Measurements from ENCODE around the gene IL1RN. TPM values are rescaled to one million over a fixed set of nuclear protein-coding genes. Genes with fewer than 3 reads are reported as not detected.

The IL1RN gene
- polyA plus RNA-seq, 1 donor (not counting 4 experiments of a cell fraction or from before 2014, with no cell fraction given) = 128 TPM

DNA sequence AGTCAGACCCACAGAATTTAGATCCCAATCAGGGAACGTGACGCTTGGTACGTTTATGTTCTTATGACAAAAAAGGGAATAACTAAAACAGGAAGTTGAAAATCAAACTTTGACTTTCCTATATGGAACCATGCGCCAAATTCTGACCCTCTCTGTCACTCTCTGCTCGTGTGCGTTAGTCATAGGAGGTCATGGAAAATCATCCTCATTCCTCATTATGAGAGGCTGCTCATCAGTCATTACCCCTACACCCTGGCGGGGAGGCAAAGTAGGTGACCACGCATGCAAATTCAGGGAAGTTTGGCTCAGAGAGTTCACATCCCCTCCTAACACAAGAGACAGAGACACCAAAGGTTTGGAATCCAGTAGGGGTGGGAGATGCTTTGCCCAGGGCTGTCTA lies 44.1 kb upstream of the IL1RN start:
- no peaks in the 10 kb centered on the region for H3K27me3 ChIP-seq (ENCODE audit: control insufficient read depth, extremely low read depth, insufficient read depth, low read length)
- H3K9ac ChIP-seq (ENCODE audit: control insufficient read depth, extremely low read depth, insufficient read depth, low read length) = no peak overlapping the region
- H3K36me3 ChIP-seq (ENCODE audit: control insufficient read depth in 2 of 2, extremely low read depth in 1 of 2, insufficient read depth in 2 of 2, low read length in 2 of 2) = no peaks in the 10 kb centered on the region
- H4K20me1 ChIP-seq (ENCODE audit: control insufficient read depth, extremely low read depth, insufficient read depth, low read length) = no peaks in the 10 kb centered on the region
- DNase-seq (ENCODE audit: low read depth, low spot score) = no peak
- H3K4me1 ChIP-seq (ENCODE audit: control insufficient read depth, extremely low read depth, insufficient read depth, low read length) = peaks cover 41% of the 10 kb centered on the region
- H3K79me2 ChIP-seq (ENCODE audit: control insufficient read depth, insufficient read depth, low read length) = no peaks in the 10 kb centered on the region
- no peaks in the 10 kb centered on the region for H3K9me3 ChIP-seq (ENCODE audit: control insufficient read depth, low read depth, low read length)
- dilution Hi-C loops (cut with MboI; ENCODE audit: extremely low pct_ligation_motif_present, low sequenced_read_pairs) = no loop called here
- peaks cover 3% of the 10 kb centered on the region for H3K9me1 ChIP-seq (ENCODE audit: control insufficient read depth, extremely low read depth, insufficient read depth, low read length)
- H3K4me3 ChIP-seq (ENCODE audit: control insufficient read depth in 2 of 3, extremely low read depth in 1 of 3, insufficient read depth in 2 of 3, low read depth in 1 of 3, low read length in 3 of 3) = no peak overlapping the region
- no peak for FAIRE-seq
- H3K27ac ChIP-seq (ENCODE audit: control insufficient read depth, insufficient read depth, low read length) = no peak overlapping the region
- TF ChIP-seq, protein P1, sequence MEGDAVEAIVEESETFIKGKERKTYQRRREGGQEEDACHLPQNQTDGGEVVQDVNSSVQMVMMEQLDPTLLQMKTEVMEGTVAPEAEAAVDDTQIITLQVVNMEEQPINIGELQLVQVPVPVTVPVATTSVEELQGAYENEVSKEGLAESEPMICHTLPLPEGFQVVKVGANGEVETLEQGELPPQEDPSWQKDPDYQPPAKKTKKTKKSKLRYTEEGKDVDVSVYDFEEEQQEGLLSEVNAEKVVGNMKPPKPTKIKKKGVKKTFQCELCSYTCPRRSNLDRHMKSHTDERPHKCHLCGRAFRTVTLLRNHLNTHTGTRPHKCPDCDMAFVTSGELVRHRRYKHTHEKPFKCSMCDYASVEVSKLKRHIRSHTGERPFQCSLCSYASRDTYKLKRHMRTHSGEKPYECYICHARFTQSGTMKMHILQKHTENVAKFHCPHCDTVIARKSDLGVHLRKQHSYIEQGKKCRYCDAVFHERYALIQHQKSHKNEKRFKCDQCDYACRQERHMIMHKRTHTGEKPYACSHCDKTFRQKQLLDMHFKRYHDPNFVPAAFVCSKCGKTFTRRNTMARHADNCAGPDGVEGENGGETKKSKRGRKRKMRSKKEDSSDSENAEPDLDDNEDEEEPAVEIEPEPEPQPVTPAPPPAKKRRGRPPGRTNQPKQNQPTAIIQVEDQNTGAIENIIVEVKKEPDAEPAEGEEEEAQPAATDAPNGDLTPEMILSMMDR (optimal IDR thresholded peaks at IDR 0.05 in 1 of 3, IDR thresholded peaks at IDR 0.05 in 1 of 3, conservative IDR thresholded peaks at IDR 0.05 in 1 of 3; ENCODE audit: extremely low read depth in 1 of 3, insufficient read depth in 2 of 3, low read length in 3 of 3) = no peak
- no peak for TF ChIP-seq EZH2 (IDR thresholded peaks at IDR 0.05; ENCODE audit: low read length)
- no peak overlapping the region for H3K4me2 ChIP-seq (ENCODE audit: control insufficient read depth, extremely low read depth, insufficient read depth, low read depth, low read length)
- H2AFZ ChIP-seq (ENCODE audit: control insufficient read depth, low read length) = no peak overlapping the region

DNA sequence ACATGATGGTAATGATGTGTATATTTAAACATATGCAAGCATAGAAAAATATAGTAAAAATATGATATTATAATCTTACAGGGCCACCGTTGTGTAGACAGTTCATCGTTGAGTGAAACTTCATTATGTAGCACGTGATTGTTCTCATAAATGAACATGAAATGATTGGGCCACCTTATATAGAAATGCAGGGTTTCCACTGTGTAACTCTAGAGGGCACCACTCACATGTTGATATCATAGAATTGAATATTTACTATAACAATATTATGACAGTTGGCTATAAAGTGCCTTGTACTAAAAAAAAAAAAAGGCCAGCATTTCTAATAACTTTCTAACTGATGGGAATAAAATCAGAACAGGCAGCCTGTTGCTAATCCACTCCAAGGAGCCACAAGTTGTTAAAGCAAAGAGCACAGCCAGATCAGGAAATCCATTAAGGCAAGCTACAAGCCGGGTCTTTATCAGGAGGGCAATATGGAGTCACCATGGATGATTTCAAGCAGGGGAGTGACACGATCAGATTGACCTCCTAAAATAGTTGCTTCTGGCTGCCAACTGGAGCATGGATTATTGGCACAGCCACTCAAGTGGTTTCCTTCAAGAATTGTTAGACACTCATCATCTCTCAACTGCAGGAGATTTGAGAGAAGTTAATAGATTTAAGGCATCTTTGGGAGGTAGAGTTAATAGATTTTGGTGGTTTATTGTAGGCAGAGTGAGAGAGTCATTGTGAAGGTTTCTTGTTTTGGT lies 43.0 kb upstream of the IL1RN start:
- no peak for FAIRE-seq
- peak overlapping the region; percentile 2 for H3K4me2 ChIP-seq (ENCODE audit: control insufficient read depth, extremely low read depth, insufficient read depth, low read depth, low read length)
- DNase-seq (ENCODE audit: low read depth, low spot score) = no peak
- H3K9me3 ChIP-seq (ENCODE audit: control insufficient read depth, low read depth, low read length) = no peaks in the 10 kb centered on the region
- no peak overlapping the region for H3K9ac ChIP-seq (ENCODE audit: control insufficient read depth, extremely low read depth, insufficient read depth, low read length)
- H3K9me1 ChIP-seq (ENCODE audit: control insufficient read depth, extremely low read depth, insufficient read depth, low read length) = peaks cover 3% of the 10 kb centered on the region
- no peaks in the 10 kb centered on the region for H3K79me2 ChIP-seq (ENCODE audit: control insufficient read depth, insufficient read depth, low read length)
- no peaks in the 10 kb centered on the region for H3K27me3 ChIP-seq (ENCODE audit: control insufficient read depth, extremely low read depth, insufficient read depth, low read length)
- no peak overlapping the region for H3K4me3 ChIP-seq (ENCODE audit: control insufficient read depth in 2 of 3, extremely low read depth in 1 of 3, insufficient read depth in 2 of 3, low read depth in 1 of 3, low read length in 3 of 3)
- TF ChIP-seq EZH2 (IDR thresholded peaks at IDR 0.05; ENCODE audit: low read length) = no peak
- TF ChIP-seq, protein P1 (optimal IDR thresholded peaks at IDR 0.05 in 1 of 3, IDR thresholded peaks at IDR 0.05 in 1 of 3, conservative IDR thresholded peaks at IDR 0.05 in 1 of 3; ENCODE audit: extremely low read depth in 1 of 3, insufficient read depth in 2 of 3, low read length in 3 of 3) = peak in 2 of 3 experiments; percentile 40 to 51
- no peak overlapping the region for H2AFZ ChIP-seq (ENCODE audit: control insufficient read depth, low read length)
- H4K20me1 ChIP-seq (ENCODE audit: control insufficient read depth, extremely low read depth, insufficient read depth, low read length) = no peaks in the 10 kb centered on the region
- dilution Hi-C loops (cut with MboI; ENCODE audit: extremely low pct_ligation_motif_present, low sequenced_read_pairs) = no loop called here
- H3K27ac ChIP-seq (ENCODE audit: control insufficient read depth, insufficient read depth, low read length) = peak overlapping the region; percentile 72
- H3K4me1 ChIP-seq (ENCODE audit: control insufficient read depth, extremely low read depth, insufficient read depth, low read length) = peaks cover 30% of the 10 kb centered on the region
- no peaks in the 10 kb centered on the region for H3K36me3 ChIP-seq (ENCODE audit: control insufficient read depth in 2 of 2, extremely low read depth in 1 of 2, insufficient read depth in 2 of 2, low read length in 2 of 2)
